GM21576 (cell line): ENCODE measurements around the gene HLA-DMB.
A peak's percentile ranks its signal among the peaks of the same experiment; 100 is the strongest.
"Not testable (repeated sequence)": the region's sequence is repeated elsewhere in the genome, so short reads cannot be mapped to it uniquely, and the experiment has no call there.

Experiments used
- ATAC-seq: cut with Tn5 transposase; IDR thresholded peaks from one replicate; pipeline ENCODE4 v1.9.1; 2021; ENCODE audit warnings: mild to moderate bottlenecking, moderate library complexity; ENCODE audit not compliant: unreplicated experiment

Gene HLA-DMB

GRCh38 chr6:32952817-32953739 lies 12.2 kb upstream of the HLA-DMB start, which contains the start of gene HLA-DMA:
HLA-DMA (minus strand) TSS chr6:32953097; CDS start chr6:32953036, 61 bp downstream.
- ATAC-seq: peak; percentile 81

- no peak for ATAC-seq
These were observed 9.6 kb upstream of the HLA-DMB start for GRCh38 chr6:32950449-32950848.

GRCh38 chr6:32950010-32950409 lies 9.2 kb upstream of the HLA-DMB start:
- no peak for ATAC-seq

GRCh38 chr6:32949113-32949512 lies 8.3 kb upstream of the HLA-DMB start:
- ATAC-seq: no peak

GRCh38 chr6:32947552-32948465 lies 7.0 kb upstream of the HLA-DMB start:
- no peak for ATAC-seq

GRCh38 chr6:32946893-32947292 lies 6.1 kb upstream of the HLA-DMB start:
- ATAC-seq: no peak

GRCh38 chr6:32945953-32946352 lies 5.1 kb upstream of the HLA-DMB start:
- ATAC-seq: no peak

- no peak for ATAC-seq
These were observed 4.4 kb upstream of the HLA-DMB start for GRCh38 chr6:32945108-32945760.

GRCh38 chr6:32943864-32944649 lies 3.2 kb upstream of the HLA-DMB start:
- ATAC-seq: peak; percentile 42

GRCh38 chr6:32942555-32943123 lies 1.8 kb upstream of the HLA-DMB start:
- not testable (repeated sequence) for ATAC-seq

GRCh38 chr6:32941214-32941768 lies 463 bp upstream of the HLA-DMB start:
- peak; percentile 49 for ATAC-seq

- ATAC-seq: no peak
These were observed 2.3 kb downstream of the HLA-DMB start for GRCh38 chr6:32938494-32938893.

GRCh38 chr6:32937230-32937633 lies 3.6 kb downstream of the HLA-DMB start:
- ATAC-seq: no peak

- ATAC-seq: no peak
These were observed 4.3 kb downstream of the HLA-DMB start for GRCh38 chr6:32936239-32937152.

GRCh38 chr6:32935551-32936238 lies 5.1 kb downstream of the HLA-DMB start:
- no peak for ATAC-seq

GRCh38 chr6:32933661-32934085 lies 7.2 kb downstream of the HLA-DMB start:
- no peak for ATAC-seq

- ATAC-seq: no peak
These were observed 8.5 kb downstream of the HLA-DMB start for GRCh38 chr6:32932132-32932868.
